ENCODE data around the gene PCED1A.

PCED1A gene

DNA sequence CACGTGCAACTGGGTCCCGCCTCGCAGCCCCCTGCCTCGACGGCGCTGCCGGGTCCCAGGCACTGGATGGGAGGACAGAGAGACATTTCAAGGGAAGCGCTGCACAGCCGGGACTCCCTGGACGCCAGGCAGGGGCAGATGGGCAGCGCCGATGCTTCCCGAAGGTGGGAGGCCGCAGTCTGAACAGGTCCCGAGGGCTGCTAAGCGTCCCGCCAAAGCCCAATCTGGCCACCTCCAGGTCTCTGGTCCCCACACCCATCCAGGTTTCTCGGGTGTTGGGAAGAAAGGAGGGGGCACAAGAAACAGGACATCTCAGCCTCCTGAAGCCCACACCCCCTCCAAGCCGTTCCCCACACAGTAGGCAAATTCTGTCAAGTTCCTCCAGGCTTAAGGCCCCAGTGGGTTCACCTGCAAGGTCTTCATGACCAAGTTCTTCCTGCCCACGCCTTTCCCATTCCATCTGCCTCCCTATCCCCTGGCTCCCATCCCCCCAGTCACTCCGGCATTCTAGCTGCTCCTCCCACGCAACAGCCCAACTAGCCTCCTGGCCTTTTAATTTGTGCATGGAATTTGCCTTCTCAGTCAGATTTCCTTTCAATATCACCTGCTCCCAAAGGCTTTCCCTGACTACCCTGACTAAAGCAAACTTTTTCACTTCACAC is 34.6 kb downstream of the PCED1A start:
- in situ Hi-C loops (cut with MboI; ENCODE audit: low sequenced_read_pairs) = no loop called here

- in situ Hi-C loops (cut with MboI; ENCODE audit: low sequenced_read_pairs) = no loop called here
Measured at GRCh38 chr20:2804852-2805688, 35.4 kb downstream of the PCED1A start.

DNA sequence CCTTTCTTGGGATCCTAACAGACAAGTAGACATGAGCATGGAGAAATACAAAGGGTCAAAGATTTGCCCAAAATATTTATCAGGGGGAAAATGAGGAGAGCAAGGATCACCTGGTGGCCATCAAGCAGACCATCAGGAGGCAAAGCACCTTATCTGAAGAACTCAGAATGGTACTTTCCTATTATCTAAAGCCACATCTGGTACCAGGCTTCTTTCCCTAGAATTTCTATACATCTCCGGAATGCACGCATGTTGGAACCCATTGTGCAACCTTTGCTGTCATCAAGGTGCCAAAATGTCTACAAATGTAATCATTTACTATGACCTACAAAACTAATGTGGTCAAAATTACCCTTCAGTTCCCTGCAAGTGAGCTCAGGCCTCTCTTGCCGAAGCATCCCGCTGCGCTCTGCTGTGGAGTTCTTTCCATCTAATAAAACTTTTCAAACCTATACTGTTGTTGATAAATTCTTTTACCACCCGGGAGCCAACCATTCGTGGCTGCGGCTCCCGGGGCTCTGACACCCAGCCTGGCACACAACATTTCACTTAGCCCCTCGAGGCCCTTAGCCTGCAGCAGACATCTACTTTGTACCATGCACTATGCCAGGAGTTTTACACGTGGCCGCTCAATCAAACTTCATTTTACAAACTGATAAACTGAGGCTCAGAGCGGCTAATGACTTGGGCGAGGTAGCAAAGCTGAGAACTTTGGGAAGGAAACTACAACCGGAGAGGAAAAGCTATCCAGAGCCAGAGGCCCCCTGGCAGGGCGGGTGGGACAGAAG is 36.2 kb downstream of the PCED1A start:
- in situ Hi-C loops (cut with MboI; ENCODE audit: low sequenced_read_pairs) = no loop called here

- in situ Hi-C loops (cut with MboI; ENCODE audit: low sequenced_read_pairs) = no loop called here
Measured at GRCh38 chr20:2801286-2801728, 39.1 kb downstream of the PCED1A start.

DNA sequence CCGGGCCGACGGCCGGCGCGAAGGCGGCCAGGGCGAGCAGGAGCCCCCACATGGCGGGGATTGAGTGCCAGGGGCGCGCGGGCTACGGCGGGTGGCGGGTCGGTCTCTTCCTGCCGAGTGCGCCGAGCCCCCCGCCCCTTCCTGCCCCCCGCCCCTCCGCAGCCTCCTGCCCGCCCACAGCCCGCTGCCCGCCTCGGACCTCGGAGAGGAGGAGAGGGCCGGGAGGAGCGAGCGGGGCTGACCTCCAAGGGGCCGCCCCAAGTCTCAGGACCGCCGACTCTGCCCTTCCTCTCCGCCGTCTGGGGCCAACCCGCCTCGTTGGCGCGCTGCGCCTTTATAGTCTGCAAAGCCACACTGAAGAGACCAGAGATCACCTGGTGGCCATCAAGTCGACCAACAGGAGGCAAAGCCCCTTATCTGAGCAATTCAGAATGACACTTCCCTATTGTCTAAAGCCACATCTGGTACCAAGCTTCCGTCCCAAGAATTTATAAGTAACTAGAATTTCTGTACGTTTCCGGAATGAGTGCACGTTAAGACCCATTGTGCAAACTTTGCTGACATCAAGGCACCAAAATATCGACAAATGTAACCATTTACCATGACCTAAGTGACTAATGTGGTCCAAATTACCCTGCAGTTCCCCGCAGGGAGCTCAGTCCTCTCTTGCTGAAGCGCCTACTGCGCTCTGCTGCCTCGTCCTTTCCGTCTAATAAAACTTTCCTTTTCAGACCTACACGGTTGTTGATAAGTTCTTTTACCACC is 39.8 kb downstream of the PCED1A start, which contains the start of gene CPXM1:
CPXM1 (minus strand) TSS at position 107 of the 765 bp plus-strand sequence; CDS start at position 52, 55 bp downstream.
- in situ Hi-C loops (cut with MboI; ENCODE audit: low sequenced_read_pairs) = no loop called here

DNA sequence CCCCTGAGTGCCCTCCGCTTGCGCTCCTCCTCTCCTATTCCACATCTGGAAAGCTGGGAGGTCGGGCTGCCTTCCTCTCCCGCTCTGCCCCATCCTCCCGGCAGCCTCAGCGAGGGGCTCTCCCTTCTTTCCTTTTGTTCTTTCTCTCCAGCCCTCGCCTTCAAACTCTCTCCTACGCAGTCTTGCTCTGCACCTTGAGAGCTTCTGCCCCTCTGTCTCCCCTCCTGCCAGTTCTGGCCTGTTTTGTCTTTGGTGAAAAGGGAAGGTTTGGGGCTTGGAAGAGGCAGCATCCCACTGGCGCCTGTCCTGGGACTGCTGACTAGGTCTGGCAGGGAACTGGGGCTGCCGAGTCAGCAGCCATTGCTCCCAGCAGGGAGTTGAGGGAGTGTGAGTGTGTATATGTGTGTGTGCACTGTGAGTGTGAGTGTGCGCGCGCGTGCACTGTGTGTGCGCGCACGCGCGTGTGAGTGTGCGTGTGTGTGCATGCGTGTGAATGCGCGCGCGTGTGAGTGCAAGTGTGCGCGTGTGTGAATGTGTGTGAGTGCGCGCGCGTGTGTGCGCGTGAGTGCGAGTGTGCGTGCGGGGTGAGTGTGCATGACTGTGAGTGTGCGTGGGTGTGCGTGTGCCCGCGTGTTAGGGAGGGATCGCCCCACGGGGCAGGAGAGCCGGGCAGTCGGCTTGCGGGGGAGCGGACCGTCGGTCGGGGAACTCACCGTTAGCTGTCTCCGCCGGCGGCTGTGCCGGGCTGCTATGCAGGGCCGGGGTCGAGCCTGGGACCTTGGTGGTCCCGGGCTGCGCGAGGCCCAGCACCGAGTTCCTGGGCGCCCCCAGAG is 40.6 kb downstream of the PCED1A start:
- in situ Hi-C loops (cut with MboI; ENCODE audit: low sequenced_read_pairs) = no loop called here

- in situ Hi-C loops (cut with MboI; ENCODE audit: low sequenced_read_pairs) = no loop called here
Measured at GRCh38 chr20:2799271-2799670, 41.2 kb downstream of the PCED1A start.

DNA sequence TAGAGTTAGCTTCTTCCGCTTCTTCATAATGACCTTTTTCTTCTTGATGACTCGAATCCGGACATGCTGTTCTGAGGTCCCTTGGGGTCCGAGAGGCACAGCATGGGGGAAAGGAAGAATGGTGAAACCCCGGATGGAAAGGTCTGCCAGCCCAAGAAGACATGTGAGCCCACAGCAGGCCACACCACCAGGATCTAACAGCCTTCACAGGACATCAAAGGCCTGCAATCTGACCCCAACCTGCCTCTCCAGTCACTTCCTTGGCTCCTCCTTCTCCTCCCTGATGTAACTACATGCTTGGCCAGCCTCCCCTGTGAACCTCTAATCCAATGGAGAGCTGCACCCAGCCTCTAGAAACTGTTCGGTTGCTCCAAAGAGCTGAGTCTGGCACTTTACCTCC is 41.6 kb downstream of the PCED1A start:
- in situ Hi-C loops (cut with MboI; ENCODE audit: low sequenced_read_pairs) = no loop called here

DNA sequence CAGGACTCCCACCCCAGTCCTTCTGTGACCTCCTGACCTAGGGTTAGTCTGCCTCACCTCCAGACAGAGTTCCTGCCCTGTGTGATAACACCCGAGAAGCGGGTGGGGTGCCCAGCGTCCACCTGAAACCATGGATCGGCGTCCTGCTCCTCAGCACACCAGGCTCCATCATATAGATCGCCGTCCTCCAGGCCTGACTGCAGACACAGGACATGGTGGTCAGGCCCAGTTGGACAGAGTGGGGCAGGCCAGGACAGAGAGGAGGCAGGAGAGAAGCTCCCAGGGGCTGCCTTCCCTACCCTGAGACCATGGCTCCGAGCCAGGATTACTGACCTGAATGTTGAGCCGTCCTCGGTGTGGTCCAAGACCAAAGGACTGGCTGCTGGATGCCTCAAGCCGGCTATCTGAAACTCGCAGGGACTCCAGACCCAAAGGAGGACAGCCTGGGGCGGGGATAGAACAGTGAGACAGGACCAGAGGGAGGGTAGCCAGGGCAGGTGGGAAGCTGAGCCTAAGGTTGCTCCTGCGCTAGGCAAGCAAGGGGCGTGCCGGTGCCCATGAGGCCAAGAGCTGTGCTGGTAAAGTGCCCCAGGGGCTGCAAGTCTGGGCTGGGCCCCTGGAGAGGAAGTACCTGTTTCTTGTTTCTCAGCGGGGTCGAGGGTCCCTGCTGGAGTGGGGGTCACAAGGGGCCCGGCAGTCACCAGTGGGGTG is 42.2 kb downstream of the PCED1A start:
- in situ Hi-C loops (cut with MboI; ENCODE audit: low sequenced_read_pairs) = no loop called here

- in situ Hi-C loops (cut with MboI; ENCODE audit: low sequenced_read_pairs) = no loop called here
Measured at GRCh38 chr20:2797136-2797983, 43.1 kb downstream of the PCED1A start.

GRCh38 chr20:2796011-2796660 is 44.3 kb downstream of the PCED1A start:
- in situ Hi-C loops (cut with MboI; ENCODE audit: low sequenced_read_pairs) = no loop called here

- in situ Hi-C loops (cut with MboI; ENCODE audit: low sequenced_read_pairs) = no loop called here
Measured at GRCh38 chr20:2795451-2795850, 45.0 kb downstream of the PCED1A start.

DNA sequence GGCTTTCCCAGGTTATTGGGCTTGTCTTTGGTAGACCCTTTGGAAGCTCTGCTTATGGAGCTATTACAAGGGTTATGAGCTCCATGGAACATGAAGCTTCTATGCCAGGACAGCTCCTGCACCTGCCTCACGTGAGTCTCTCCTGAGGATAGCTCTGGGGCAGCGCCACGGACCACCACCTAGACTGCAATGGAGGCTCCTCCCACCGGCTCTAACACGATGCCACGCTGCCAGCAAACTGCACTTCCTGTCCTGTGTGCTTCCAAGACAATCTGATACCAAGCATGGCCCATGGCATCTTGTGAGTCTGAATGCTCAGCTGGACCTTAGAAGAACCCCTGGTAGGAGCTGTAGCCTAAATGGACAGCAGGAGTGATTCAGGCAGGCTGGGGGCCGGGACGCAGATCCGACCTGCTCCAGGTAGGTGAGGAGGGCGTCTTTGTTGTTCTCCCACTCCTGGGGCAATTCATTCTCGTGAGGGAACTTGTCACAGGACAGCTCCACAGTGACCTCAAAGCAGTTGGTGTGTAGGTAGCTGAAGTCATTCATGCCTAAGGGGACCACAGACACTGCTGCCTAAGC is 45.5 kb downstream of the PCED1A start:
- in situ Hi-C loops (cut with MboI; ENCODE audit: low sequenced_read_pairs) = no loop called here

GRCh38 chr20:2794202-2794748 is 46.2 kb downstream of the PCED1A start:
- in situ Hi-C loops (cut with MboI; ENCODE audit: low sequenced_read_pairs) = no loop called here

DNA sequence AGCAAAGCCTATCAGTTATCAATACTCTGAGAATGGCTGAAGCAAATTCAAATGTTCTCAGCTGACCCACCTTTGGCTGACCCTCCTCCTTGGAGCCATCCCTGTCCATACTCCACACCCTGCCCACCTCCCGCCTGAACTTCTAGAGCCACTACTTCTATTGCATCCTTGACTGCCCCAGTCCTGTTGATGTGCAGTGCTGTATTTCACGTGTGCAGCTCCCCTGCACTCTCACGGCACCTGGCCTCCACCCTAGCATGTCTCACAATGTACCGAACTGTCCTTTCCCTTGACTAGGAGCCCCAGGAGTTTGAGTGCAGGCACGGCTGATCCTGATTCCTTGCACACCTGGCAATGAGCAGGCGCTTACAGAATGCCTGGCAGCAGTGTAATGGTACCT is 47.0 kb downstream of the PCED1A start:
- in situ Hi-C loops (cut with MboI; ENCODE audit: low sequenced_read_pairs) = no loop called here
